ENCODE measurements around the gene BEGAIN. TPM values are rescaled to one million over a fixed set of nuclear protein-coding genes. Genes with fewer than 3 reads are reported as not detected.

BEGAIN gene
- total RNA-seq, 1 donor from 2014 or later: 0.54 TPM

GRCh38 chr14:100567009-100567876, 20.0 kb downstream of the BEGAIN start:
- no peak for TF ChIP-seq CTCF (IDR thresholded peaks at IDR 0.05; ENCODE audit: insufficient read depth, low read depth, low read length)
- TF ChIP-seq EZH2 (IDR thresholded peaks at IDR 0.05; ENCODE audit: insufficient read depth, low read length): peak; percentile 56
- H3K9me3 Mint-ChIP-seq (ENCODE audit: unreplicated experiment): no peaks in the 10 kb centered on the region
- H3K4me3 Mint-ChIP-seq (ENCODE audit: unreplicated experiment): no peak overlapping the region
- Histone ChIP-seq H3K9ac (ENCODE audit: low read length) (no peak overlapping the region), H3K36me3 (ENCODE audit: insufficient read depth, low read length) (no peaks in the 10 kb centered on the region), H4K20me1 (ENCODE audit: insufficient read depth, low read length) (peaks cover 6% of the 10 kb centered on the region), H3K4me2 (ENCODE audit: low read length) (peak overlapping the region; percentile 82), H3K4me3 (ENCODE audit: insufficient read depth, low read depth, low read length) (no peak overlapping the region), H3K27ac (ENCODE audit: low read depth, low read length) (no peak overlapping the region), H2AFZ (ENCODE audit: low read depth, low read length) (no peak overlapping the region), H3K79me2 (ENCODE audit: insufficient read depth, low read length) (no peaks in the 10 kb centered on the region), H3K4me1 (ENCODE audit: insufficient read depth, low read length) (no peaks in the 10 kb centered on the region), H3K27me3 (ENCODE audit: insufficient read depth, low read length) (peaks cover 26% of the 10 kb centered on the region), H3K9me3 (ENCODE audit: insufficient read depth, low read depth, low read length) (no peaks in the 10 kb centered on the region)
- peaks cover 70% of the 10 kb centered on the region for H3K27me3 Mint-ChIP-seq (ENCODE audit: low read depth, unreplicated experiment)
- H3K27ac Mint-ChIP-seq (ENCODE audit: unreplicated experiment): no peak overlapping the region
- DNase-seq (ENCODE audit: low read depth) (no peak), FAIRE-seq (no peak)
- no peaks in the 10 kb centered on the region for H3K4me1 Mint-ChIP-seq (ENCODE audit: low read depth, unreplicated experiment)
- no peaks in the 10 kb centered on the region for H3K36me3 Mint-ChIP-seq (ENCODE audit: low read depth, unreplicated experiment)

- H3K9me3 ChIP-seq (ENCODE audit: insufficient read depth, low read depth, low read length): no peaks in the 10 kb centered on the region
- Mint-ChIP-seq H3K4me3 (ENCODE audit: unreplicated experiment) (no peak overlapping the region), H3K27me3 (ENCODE audit: low read depth, unreplicated experiment) (peaks cover 64% of the 10 kb centered on the region), H3K36me3 (ENCODE audit: low read depth, unreplicated experiment) (no peaks in the 10 kb centered on the region), H3K27ac (ENCODE audit: unreplicated experiment) (no peak overlapping the region), H3K9me3 (ENCODE audit: unreplicated experiment) (no peaks in the 10 kb centered on the region), H3K4me1 (ENCODE audit: low read depth, unreplicated experiment) (no peaks in the 10 kb centered on the region)
- peaks cover 26% of the 10 kb centered on the region for H3K27me3 ChIP-seq (ENCODE audit: insufficient read depth, low read length)
- no peak overlapping the region for H3K27ac ChIP-seq (ENCODE audit: low read depth, low read length)
- peaks cover 9% of the 10 kb centered on the region for H4K20me1 ChIP-seq (ENCODE audit: insufficient read depth, low read length)
- no peaks in the 10 kb centered on the region for H3K4me1 ChIP-seq (ENCODE audit: insufficient read depth, low read length)
- no peak for TF ChIP-seq CTCF (IDR thresholded peaks at IDR 0.05; ENCODE audit: insufficient read depth, low read depth, low read length)
- peak; percentile 16 for TF ChIP-seq EZH2 (IDR thresholded peaks at IDR 0.05; ENCODE audit: insufficient read depth, low read length)
- no peak overlapping the region for H2AFZ ChIP-seq (ENCODE audit: low read depth, low read length)
- H3K4me3 ChIP-seq (ENCODE audit: insufficient read depth, low read depth, low read length): no peak overlapping the region
- H3K4me2 ChIP-seq (ENCODE audit: low read length): peak overlapping the region; percentile 66
- FAIRE-seq (no peak), DNase-seq (ENCODE audit: low read depth) (no peak)
- no peak overlapping the region for H3K9ac ChIP-seq (ENCODE audit: low read length)
- no peaks in the 10 kb centered on the region for H3K79me2 ChIP-seq (ENCODE audit: insufficient read depth, low read length)
- no peaks in the 10 kb centered on the region for H3K36me3 ChIP-seq (ENCODE audit: insufficient read depth, low read length)
These were observed 20.6 kb downstream of the BEGAIN start for GRCh38 chr14:100566586-100566985.

- no peaks in the 10 kb centered on the region for H3K36me3 ChIP-seq (ENCODE audit: insufficient read depth, low read length)
- DNase-seq (ENCODE audit: low read depth): no peak
- H3K9ac ChIP-seq (ENCODE audit: low read length): no peak overlapping the region
- H4K20me1 ChIP-seq (ENCODE audit: insufficient read depth, low read length): peaks cover 9% of the 10 kb centered on the region
- no peak for TF ChIP-seq CTCF (IDR thresholded peaks at IDR 0.05; ENCODE audit: insufficient read depth, low read depth, low read length)
- no peak for TF ChIP-seq EZH2 (IDR thresholded peaks at IDR 0.05; ENCODE audit: insufficient read depth, low read length)
- H2AFZ ChIP-seq (ENCODE audit: low read depth, low read length): no peak overlapping the region
- no peak overlapping the region for H3K27ac ChIP-seq (ENCODE audit: low read depth, low read length)
- Mint-ChIP-seq H3K9me3 (ENCODE audit: unreplicated experiment) (no peaks in the 10 kb centered on the region), H3K27ac (ENCODE audit: unreplicated experiment) (no peak overlapping the region), H3K4me3 (ENCODE audit: unreplicated experiment) (no peak overlapping the region), H3K36me3 (ENCODE audit: low read depth, unreplicated experiment) (no peaks in the 10 kb centered on the region), H3K4me1 (ENCODE audit: low read depth, unreplicated experiment) (no peaks in the 10 kb centered on the region), H3K27me3 (ENCODE audit: low read depth, unreplicated experiment) (peaks cover 62% of the 10 kb centered on the region)
- H3K79me2 ChIP-seq (ENCODE audit: insufficient read depth, low read length): no peaks in the 10 kb centered on the region
- H3K4me1 ChIP-seq (ENCODE audit: insufficient read depth, low read length): no peaks in the 10 kb centered on the region
- H3K27me3 ChIP-seq (ENCODE audit: insufficient read depth, low read length): peaks cover 26% of the 10 kb centered on the region
- H3K4me3 ChIP-seq (ENCODE audit: insufficient read depth, low read depth, low read length): no peak overlapping the region
- H3K9me3 ChIP-seq (ENCODE audit: insufficient read depth, low read depth, low read length): no peaks in the 10 kb centered on the region
- no peak overlapping the region for H3K4me2 ChIP-seq (ENCODE audit: low read length)
- no peak for FAIRE-seq
These were observed 21.1 kb downstream of the BEGAIN start for GRCh38 chr14:100566119-100566518.

Data from astrocyte (in vitro differentiated cells and primary cell).